ENCODE measurements around the gene EFCC1.

GRCh38 chr3:128983293-128984069, 17.6 kb upstream of the EFCC1 start:
- TF ChIP-seq CTCF (IDR thresholded peaks at IDR 0.05) (no peak), POLR2A (IDR thresholded peaks at IDR 0.05) (no peak)
